Fibroblast of mammary gland (primary cell): ENCODE results near the gene TSPAN4.

Source experiments
- DNase-seq: peaks from one replicate; pipeline ENCODE4 v3.0.0-alpha.2; 2010; ENCODE audit warnings: low read depth
- H3K4me3 ChIP-seq: 2 replicates; pipeline ENCODE4 v1.5.1; 2011; ENCODE audit warnings: low read depth, mild to moderate bottlenecking, low read length, moderate library complexity; ENCODE audit not compliant: control insufficient read depth
- TF ChIP-seq, protein P1 (sequence below): conservative IDR thresholded peaks from 2 replicates; pipeline ENCODE4 v1.5.1; 2011; ENCODE audit warnings: low read depth, low read length, inconsistent platforms; ENCODE audit not compliant: control insufficient read depth, insufficient read depth

Gene TSPAN4

DNA sequence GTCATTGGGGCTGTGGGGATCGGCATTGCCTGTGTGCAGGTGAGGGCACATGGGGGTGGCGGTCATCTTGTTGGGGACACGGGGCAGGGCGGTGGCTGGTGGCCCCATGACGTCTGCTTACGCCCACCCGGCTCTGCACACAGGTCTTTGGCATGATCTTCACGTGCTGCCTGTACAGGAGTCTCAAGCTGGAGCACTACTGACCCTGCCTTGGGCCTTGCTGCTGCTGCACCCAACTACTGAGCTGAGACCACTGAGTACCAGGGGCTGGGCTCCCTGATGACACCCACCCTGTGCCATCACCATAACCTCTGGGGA is 4.7 kb upstream of the TSPAN4 start:
- H3K4me3 ChIP-seq, result no peak overlapping the region
- no peak for DNase-seq
- TF ChIP-seq, protein P1, sequence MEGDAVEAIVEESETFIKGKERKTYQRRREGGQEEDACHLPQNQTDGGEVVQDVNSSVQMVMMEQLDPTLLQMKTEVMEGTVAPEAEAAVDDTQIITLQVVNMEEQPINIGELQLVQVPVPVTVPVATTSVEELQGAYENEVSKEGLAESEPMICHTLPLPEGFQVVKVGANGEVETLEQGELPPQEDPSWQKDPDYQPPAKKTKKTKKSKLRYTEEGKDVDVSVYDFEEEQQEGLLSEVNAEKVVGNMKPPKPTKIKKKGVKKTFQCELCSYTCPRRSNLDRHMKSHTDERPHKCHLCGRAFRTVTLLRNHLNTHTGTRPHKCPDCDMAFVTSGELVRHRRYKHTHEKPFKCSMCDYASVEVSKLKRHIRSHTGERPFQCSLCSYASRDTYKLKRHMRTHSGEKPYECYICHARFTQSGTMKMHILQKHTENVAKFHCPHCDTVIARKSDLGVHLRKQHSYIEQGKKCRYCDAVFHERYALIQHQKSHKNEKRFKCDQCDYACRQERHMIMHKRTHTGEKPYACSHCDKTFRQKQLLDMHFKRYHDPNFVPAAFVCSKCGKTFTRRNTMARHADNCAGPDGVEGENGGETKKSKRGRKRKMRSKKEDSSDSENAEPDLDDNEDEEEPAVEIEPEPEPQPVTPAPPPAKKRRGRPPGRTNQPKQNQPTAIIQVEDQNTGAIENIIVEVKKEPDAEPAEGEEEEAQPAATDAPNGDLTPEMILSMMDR, result no peak

GRCh38 chr11:838441-839279 is 4.0 kb upstream of the TSPAN4 start:
- no peak for DNase-seq
- H3K4me3 ChIP-seq, result no peak overlapping the region
- TF ChIP-seq, protein P1, result peak; percentile 31

DNA sequence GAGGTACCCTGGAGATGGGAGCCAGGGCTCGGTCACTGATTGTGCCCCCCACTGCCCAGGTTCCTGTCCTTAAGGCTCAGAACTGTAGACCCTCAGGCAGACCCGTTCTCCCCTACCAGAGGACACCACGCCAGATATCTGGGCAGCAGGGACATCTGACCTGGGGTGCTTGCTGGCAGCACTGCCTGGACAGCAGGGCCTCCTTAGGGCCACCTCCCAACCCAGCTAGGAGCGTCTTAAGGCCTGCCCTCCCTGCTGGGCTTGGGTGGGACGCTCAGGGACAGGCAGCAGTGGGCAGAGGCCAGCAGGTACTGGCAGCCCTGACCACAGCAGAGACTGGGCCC is 3.4 kb upstream of the TSPAN4 start:
- no peak for DNase-seq
- H3K4me3 ChIP-seq, result no peak overlapping the region
- TF ChIP-seq, protein P1, result no peak

DNA sequence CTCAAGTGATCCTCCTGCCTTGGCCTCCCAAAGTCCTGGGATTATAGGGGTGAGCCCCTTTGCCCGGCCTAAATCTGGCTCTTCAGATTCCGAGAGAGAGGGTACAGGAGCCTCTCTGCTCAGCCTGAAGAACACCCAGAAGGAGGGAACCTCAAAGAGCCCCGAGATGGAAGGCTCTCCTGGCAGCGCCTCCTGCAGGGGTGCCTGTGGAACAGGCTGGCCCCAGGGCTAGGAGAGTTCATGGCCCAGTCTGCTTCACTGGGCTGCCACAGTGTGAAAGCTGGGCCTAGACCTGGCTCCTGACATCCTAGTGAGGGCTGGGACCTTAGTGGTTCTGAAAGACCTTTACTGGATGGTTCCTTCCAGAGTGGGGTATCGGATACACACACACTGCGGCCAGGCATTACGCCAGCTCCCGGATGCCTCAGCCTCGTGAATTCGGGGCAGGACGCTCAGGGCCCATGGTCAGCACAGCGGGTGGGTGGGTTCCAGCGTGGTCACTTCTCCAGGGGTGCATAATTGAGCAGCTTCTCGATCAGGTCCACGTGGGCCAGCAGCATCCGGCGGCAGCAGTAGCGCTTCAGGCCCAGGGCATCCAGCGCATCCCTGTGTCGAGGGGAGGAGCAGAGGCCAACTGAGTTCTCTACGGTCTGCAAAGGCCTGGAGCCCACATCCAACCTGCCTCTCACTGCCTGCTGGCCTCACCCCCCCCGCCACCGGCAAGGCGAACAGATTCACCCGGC is 2.6 kb upstream of the TSPAN4 start:
- TF ChIP-seq, protein P1, result peak; percentile 52
- peak overlapping the region; percentile 94 for H3K4me3 ChIP-seq
- DNase-seq, result no peak

- DNase-seq, result no peak
- peak overlapping the region; percentile 94 for H3K4me3 ChIP-seq
- TF ChIP-seq, protein P1, result no peak
These were observed 677 bp upstream of the TSPAN4 start for GRCh38 chr11:841981-842369.

DNA sequence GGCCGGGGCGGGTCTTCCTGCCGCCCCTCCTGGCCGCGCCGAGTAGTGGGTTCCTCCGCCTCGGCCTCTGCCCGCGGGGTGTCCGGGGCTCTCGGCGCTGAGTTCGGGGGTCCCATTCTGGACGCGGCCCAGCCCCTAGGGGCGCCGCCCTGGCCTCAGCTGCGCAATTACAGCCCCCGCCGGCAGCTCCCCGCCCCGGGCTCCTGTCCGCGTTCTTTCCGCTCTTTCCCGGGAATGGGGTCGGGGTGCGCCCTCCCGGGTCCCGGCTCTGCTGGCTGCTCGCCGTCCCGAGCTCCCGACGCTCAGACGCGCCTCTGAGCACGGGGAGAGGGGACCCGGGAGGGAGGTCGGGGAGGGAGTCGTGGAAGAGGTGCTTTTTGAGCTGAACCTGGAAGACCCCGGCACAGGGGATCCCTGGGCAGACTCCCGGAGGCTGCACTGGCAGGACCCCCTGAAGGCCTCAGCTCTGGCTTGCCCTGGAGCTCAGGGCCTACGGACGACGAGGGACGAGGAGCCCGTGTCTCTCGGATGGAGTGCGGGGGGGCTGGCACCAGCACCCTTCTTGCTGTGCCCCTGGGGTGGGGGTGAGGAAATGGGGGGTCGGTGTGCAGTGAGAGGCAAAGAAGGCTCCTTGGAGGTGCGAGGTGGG is 558 bp downstream of the TSPAN4 start:
- DNase-seq, result no peak
- peak overlapping the region; percentile 94 for H3K4me3 ChIP-seq
- TF ChIP-seq, protein P1, result no peak
